IMR-90 (cell line): ENCODE data around the gene SYNGR3. TPM values are rescaled to one million over a fixed set of nuclear protein-coding genes. Genes with fewer than 3 reads are reported as not detected.

Experiments used
- ATAC-seq: fragments of 200-7000 bp; cut with Tn5 transposase; 2 replicates; pipeline ENCODE4 v1.9.1; 2020; ENCODE audit warnings: low read depth, mild to moderate bottlenecking, moderate library complexity
- BruUV-seq: library from RNA; stranded (reverse); fragments of 400-500 nt; replicated peaks from 2 replicates; lab custom pipeline; 2021; lab: Mats Ljungman, UMichigan
- CTCF ChIA-PET: fragments of 300-600 bp; formaldehyde crosslinking; extraction: SDS; loops from one replicate; lab custom pipeline; 2021; ENCODE audit warnings: antibody characterized with exemption; lab: Yijun Ruan, JAX
- POLR2A ChIA-PET: fragments of 300-600 bp; sonication (Branson Sonifier 250); formaldehyde crosslinking; loops from one replicate; lab custom pipeline; 2022; ENCODE audit warnings: antibody characterized with exemption; ENCODE audit not compliant: unreplicated experiment; lab: Charles Lee
- DNase-seq: peaks from one replicate; pipeline ENCODE4 v3.0.0; 2013
- H2AFZ ChIP-seq: replicated peaks from 2 replicates; pipeline ENCODE3; 2013; ENCODE audit warnings: low read length, mild to moderate bottlenecking; ENCODE audit not compliant: poor library complexity
- H2AK5ac ChIP-seq: 2 replicates; pipeline ENCODE4 v1.6.1; 2013; ENCODE audit warnings: low read depth, low read length, inconsistent platforms
- H2AK9ac ChIP-seq: replicated peaks from 2 replicates; pipeline ENCODE3; 2013; ENCODE audit warnings: mild to moderate bottlenecking, low read depth, low read length, moderate library complexity; ENCODE audit not compliant: poor library complexity
- H2BK120ac ChIP-seq: 2 replicates; pipeline ENCODE4 v1.6.1; 2013; ENCODE audit warnings: low read depth, low read length, inconsistent platforms
- H2BK15ac ChIP-seq: 3 replicates; pipeline ENCODE4 v1.6.1; 2013; ENCODE audit warnings: low read depth, low read length, inconsistent platforms
- H2BK20ac ChIP-seq: 2 replicates; pipeline ENCODE4 v1.6.1; 2013; ENCODE audit warnings: low read depth, mild to moderate bottlenecking, inconsistent platforms, low read length, moderate library complexity
- H2BK5ac ChIP-seq: 2 replicates; pipeline ENCODE4 v1.6.1; 2013; ENCODE audit warnings: mild to moderate bottlenecking, low read depth, low read length, inconsistent platforms; ENCODE audit not compliant: poor library complexity, severe bottlenecking
- H3K14ac ChIP-seq: replicated peaks from 2 replicates; pipeline ENCODE4 v1.6.1; 2013; ENCODE audit warnings: low read depth, low read length, inconsistent platforms
- H3K18ac ChIP-seq: 2 replicates; pipeline ENCODE4 v1.6.1; 2013; ENCODE audit warnings: low read depth, low read length, control low read depth
- H3K23ac ChIP-seq: 2 replicates; pipeline ENCODE4 v1.6.1; 2013; ENCODE audit warnings: low read depth, low read length, inconsistent platforms
- H3K27ac ChIP-seq: 2 replicates; pipeline ENCODE4 v1.5.1; 2013; ENCODE audit warnings: mild to moderate bottlenecking, control low read depth, low read length; ENCODE audit not compliant: insufficient read depth
- H3K27me3 ChIP-seq: 2 replicates; pipeline ENCODE4 v1.6.1; 2013; ENCODE audit warnings: low read length; ENCODE audit not compliant: control insufficient read depth, insufficient read depth
- H3K36me3 ChIP-seq: 2 replicates; pipeline ENCODE4 v1.6.1; 2013; ENCODE audit warnings: low read length, mixed read lengths; ENCODE audit not compliant: control insufficient read depth, insufficient read depth
- H3K4ac ChIP-seq: 2 replicates; pipeline ENCODE4 v1.6.1; 2013; ENCODE audit warnings: low read depth, low read length, inconsistent platforms
- H3K4me1 ChIP-seq: 2 replicates; pipeline ENCODE4 v1.6.1; 2013; ENCODE audit warnings: low read length, mixed read lengths; ENCODE audit not compliant: control insufficient read depth, insufficient read depth
- H3K4me2 ChIP-seq: 2 replicates; pipeline ENCODE4 v1.6.1; 2013; ENCODE audit warnings: low read depth, mild to moderate bottlenecking, control low read depth, low read length, moderate library complexity
- H3K4me3 ChIP-seq: 2 replicates; pipeline ENCODE4 v1.5.1; 2013; ENCODE audit warnings: low read depth, mild to moderate bottlenecking, control low read depth, low read length, moderate library complexity; ENCODE audit not compliant: insufficient read depth
- H3K56ac ChIP-seq: 2 replicates; pipeline ENCODE4 v1.6.1; 2013; ENCODE audit warnings: low read length, inconsistent platforms; ENCODE audit not compliant: insufficient read depth; ENCODE audit errors: extremely low read depth
- H3K79me1 ChIP-seq, 2 experiments: 2 replicates each; pipeline ENCODE4 v1.6.1; 2013; ENCODE audit warnings: low read length in 2 of 2, inconsistent platforms in 1 of 2, low read depth in 1 of 2
- H3K9ac ChIP-seq: 2 replicates; pipeline ENCODE4 v1.6.1; 2013; ENCODE audit warnings: low read depth, low read length, control low read depth
- H3K9me1 ChIP-seq: 2 replicates; pipeline ENCODE4 v1.6.1; 2013; ENCODE audit warnings: low read length, inconsistent platforms; ENCODE audit not compliant: insufficient read depth
- H3K9me3 ChIP-seq: 2 replicates; pipeline ENCODE4 v1.6.1; 2013; ENCODE audit warnings: low read length; ENCODE audit not compliant: control insufficient read depth, insufficient read depth
- H4K20me1 ChIP-seq: 2 replicates; pipeline ENCODE4 v1.6.1; 2013; ENCODE audit warnings: low read length, inconsistent platforms; ENCODE audit not compliant: insufficient read depth
- H4K5ac ChIP-seq: 2 replicates; pipeline ENCODE4 v1.6.1; 2013; ENCODE audit warnings: mild to moderate bottlenecking, low read depth, low read length, control low read depth
- H4K8ac ChIP-seq, 2 experiments: 2 replicates each; pipeline ENCODE4 v1.6.1; 2013; ENCODE audit warnings: low read depth in 2 of 2, low read length in 2 of 2, control low read depth in 1 of 2, inconsistent platforms in 1 of 2
- H4K91ac ChIP-seq: 2 replicates; pipeline ENCODE4 v1.6.1; 2013; ENCODE audit warnings: low read depth, low read length, inconsistent platforms; ENCODE audit not compliant: insufficient read depth
- CEBPB ChIP-seq: IDR thresholded peaks from 2 replicates; pipeline ENCODE4 v1.6.1; 2012; ENCODE audit warnings: low read depth, low read length, improper control_type of control experiment
- CHD1 ChIP-seq: IDR thresholded peaks from 2 replicates; pipeline ENCODE4 v1.6.1; 2012; ENCODE audit warnings: low read depth, low read length, improper control_type of control experiment
- CTCF ChIP-seq: conservative IDR thresholded peaks from 2 replicates; pipeline ENCODE4 v1.5.1; 2012; ENCODE audit warnings: mild to moderate bottlenecking, low read depth, low read length, improper control_type of control experiment
- ELK1 ChIP-seq: fragments of 150-350 bp; IDR thresholded peaks from 2 replicates; pipeline ENCODE4 v1.6.1; 2016; ENCODE audit warnings: low read depth, mild to moderate bottlenecking, low read length, moderate library complexity, borderline replicate concordance
- FOS ChIP-seq: fragments of 150-350 bp; IDR thresholded peaks from 2 replicates; pipeline ENCODE4 v1.6.1; 2016; ENCODE audit warnings: low read depth, low read length
- MAZ ChIP-seq: IDR thresholded peaks from 2 replicates; pipeline ENCODE4 v1.6.1; 2012; ENCODE audit warnings: low read depth, mild to moderate bottlenecking, low read length, improper control_type of control experiment, moderate library complexity, borderline replicate concordance
- MXI1 ChIP-seq: IDR thresholded peaks from 2 replicates; pipeline ENCODE4 v1.6.1; 2012; ENCODE audit warnings: low read depth, mild to moderate bottlenecking, low read length, moderate library complexity, borderline replicate concordance
- WGBS, 2 experiments: methylation state at CpG; one replicate each; pipeline versions ENCODE4 v1.1.5 to v1.1.7; 2013; ENCODE audit warnings: missing lambda C conversion rate in 2 of 2; ENCODE audit not compliant: insufficient read length in 1 of 2; ENCODE audit errors: extremely low coverage in 2 of 2; 5-methylcytosine and 5-hydroxymethylcytosine counted together
- dilution Hi-C: fragments of 300-500 bp; cut with HindIII; formaldehyde crosslinking; loops from one replicate; pipeline ENCODE4 v1.14.3; 2018; ENCODE audit warnings: low sequenced_read_pairs; ENCODE audit not compliant: unreplicated experiment
- in situ Hi-C: fragments of 300-500 bp; cut with MboI; formaldehyde crosslinking; loops from 3 replicates; pipeline ENCODE4 v1.14.3; 2019; ENCODE audit warnings: low sequenced_read_pairs, inconsistent platforms, mixed read lengths
- intact Hi-C: fragments of 100-400 bp; cut with micrococcal nuclease; formaldehyde crosslinking; loops from 2 replicates; pipeline ENCODE4 v1.10.0; 2022
- polyA plus RNA-seq, 3 experiments: library from polyadenylated mRNA; depleted of rRNA; stranded (reverse); fragments of >200 nt; gene quantifications; 2 replicates each; pipeline ENCODE4 v1.2.3, GENCODE V29; 2012; ENCODE audit warnings: low replicate concordance in 1 of 3
- total RNA-seq: library from RNA; depleted of rRNA; stranded (reverse); fragments of >200 nt; gene quantifications from 2 replicates; pipeline ENCODE4 v1.2.3, GENCODE V29; 2012

SYNGR3 gene
- total and polyA plus RNA-seq, 2 of the 4 experiments (the other 2 are of a cell fraction), result 1.8 to 5.8 TPM

- H3K9me1 ChIP-seq, result peaks cover 9% of the 10 kb centered on the region
- peak within 1 kb of the TSS; percentile 57 for H2BK20ac ChIP-seq
- H3K18ac ChIP-seq, result peak within 1 kb of the TSS; percentile 86
- peaks cover 16% of the 10 kb centered on the region; the same call in 1 of the 2 replicates for H3K36me3 ChIP-seq
- no peak for DNase-seq
- H3K14ac ChIP-seq, result peak within 1 kb of the TSS; percentile 97
- peak within 1 kb of the TSS; percentile 82 for H2BK5ac ChIP-seq
- ChIA-PET CTCF (no interaction called here), POLR2A (interaction anchor here (0.6 kb wide), 1 partner anchor 130 kb away, joined by 6 read pairs; no protein-coding TSS in a partner anchor)
- H3K79me1 ChIP-seq, result peaks cover 6 to 44% of the 10 kb centered on the region in 2 experiments
- in situ Hi-C loops, result no loop called here
- peak within 1 kb of the TSS; percentile 97 for H3K4me2 ChIP-seq
- peak; percentile 57 for ATAC-seq
- H3K27ac ChIP-seq, result peak within 1 kb of the TSS; percentile 75
- peak within 1 kb of the TSS; percentile 92 for H3K9ac ChIP-seq
- BruUV-seq, result no TSS peak
- peaks cover 15% of the 10 kb centered on the region for H4K20me1 ChIP-seq
- no peak for TF ChIP-seq ELK1
- TF ChIP-seq FOS, result no peak
- TF ChIP-seq MAZ, result no peak
- no peak for TF ChIP-seq CHD1
- no peak for TF ChIP-seq CTCF
- peak; percentile 8; the same call in 1 of the 2 replicates for TF ChIP-seq MXI1
- TF ChIP-seq CEBPB, result no peak
- no peak within 1 kb of the TSS; the same call in 1 of the 2 replicates for H3K56ac ChIP-seq
- H3K9me3 ChIP-seq, result no peaks in the 10 kb centered on the region
- peak within 1 kb of the TSS; percentile 94 for H3K23ac ChIP-seq
- peaks cover 20% of the 10 kb centered on the region for H3K4me1 ChIP-seq
- 2% methylated on average over 26 of the region's 59 CpGs; no CpG with 5 or more reads in 1 of the 2 experiments for WGBS, 2 experiments
- H3K4me3 ChIP-seq, result peak within 1 kb of the TSS; percentile 70
- peak within 1 kb of the TSS; percentile 80 for H4K91ac ChIP-seq
- peak within 1 kb of the TSS; percentile 93 for H2AFZ ChIP-seq
- intact Hi-C loops, result no loop called here
- no peaks in the 10 kb centered on the region for H3K27me3 ChIP-seq
- H2BK120ac ChIP-seq, result peak within 1 kb of the TSS; percentile 85
- peak within 1 kb of the TSS; percentile 99 for H2AK5ac ChIP-seq
- H2AK9ac ChIP-seq, result peak within 1 kb of the TSS; percentile 96
- peak within 1 kb of the TSS; percentile 69; the same call in 1 of the 3 replicates for H2BK15ac ChIP-seq
- dilution Hi-C loops, result no loop called here
- H3K4ac ChIP-seq, result peak within 1 kb of the TSS; percentile 93
- peak within 1 kb of the TSS; percentile 96 for H4K5ac ChIP-seq
- peak within 1 kb of the TSS; percentile 85 to 86; a peak in 3 of 4 replicates for H4K8ac ChIP-seq
These were observed 36.8 kb downstream of the SYNGR3 start, which contains the start of gene NHERF2 for GRCh38 chr16:2026461-2027023. Gene NHERF2, plus strand, starts transcription at chr16:2026902. Its CDS starts 104 bp downstream, at chr16:2027006.
